Gastrocnemius medialis (tissue), 4 donors: ENCODE results near the gene RYR3. TPM values are rescaled to one million over a fixed set of nuclear protein-coding genes. Genes with fewer than 3 reads are reported as not detected.

Experiments used
- ATAC-seq, 2 donors: fragments of 150-250 bp; one replicate each; pipeline ENCODE4 v1.9.1; 2016
- DNase-seq, 2 donors: peaks; one replicate each; pipeline ENCODE4 v3.0.0-alpha.2; 2019
- H3K27ac ChIP-seq, 4 donors: fragments of 200-600 bp; sonication (generic); 1 replicate in 1 of 4; 2 replicates in 3 of 4; pipeline ENCODE4 v1.5.1; 2016 to 2018; ENCODE audit warnings: mild to moderate bottlenecking in 2 of 4, moderate library complexity in 1 of 4
- H3K27me3 ChIP-seq, 3 donors: fragments of 200-600 bp; sonication (generic) in 2 of 3; 1 replicate in 1 of 3; 2 replicates in 2 of 3; pipeline versions ENCODE4 v1.5.1 to v1.6.0; 2016 to 2019; ENCODE audit warnings: mild to moderate bottlenecking in 1 of 3, moderate library complexity in 1 of 3
- H3K36me3 ChIP-seq, 2 donors: fragments of 200-600 bp; sonication (generic) in 1 of 2; one replicate each; pipeline ENCODE4 v1.5.1; 2017 to 2018
- H3K4me1 ChIP-seq, 2 donors: fragments of 200-600 bp; sonication (generic) in 1 of 2; one replicate each; pipeline ENCODE4 v1.5.1; 2016 to 2017; ENCODE audit warnings: mild to moderate bottlenecking in 2 of 2
- H3K4me3 ChIP-seq, 4 donors: fragments of 200-600 bp; sonication (generic) in 3 of 4; 1 replicate in 1 of 4; 2 replicates in 3 of 4; pipeline ENCODE4 v1.5.1; 2016 to 2019; ENCODE audit warnings: mild to moderate bottlenecking in 2 of 4
- H3K9me3 ChIP-seq, 3 donors: fragments of 200-600 bp; sonication (generic) in 2 of 3; 1 replicate in 1 of 3; 2 replicates in 2 of 3; pipeline ENCODE4 v1.5.1; 2016 to 2019
- POLR2A ChIP-seq, 2 donors: fragments of 450-650 bp; IDR thresholded peaks; one replicate each; pipeline ENCODE4 v1.6.1; 2017; ENCODE audit warnings: antibody characterized with exemption in 2 of 2, mild to moderate bottlenecking in 2 of 2, moderate library complexity in 2 of 2
- in situ Hi-C, 4 donors: fragments of 200-750 bp; cut with MboI; loops; one replicate each; pipeline versions ENCODE4 v1.15.0 to v1.8.0; 2017; ENCODE audit warnings: low sequenced_read_pairs in 4 of 4
- intact Hi-C: fragments of 100-400 bp; cut with DNase I; formaldehyde crosslinking; loops from one replicate; pipeline ENCODE4 v1.15.1; 2023; ENCODE audit warnings: low total_unique reads
- total RNA-seq, 4 donors: library from RNA; depleted of rRNA; stranded (reverse); fragments of >200 nt; gene quantifications; one replicate each; pipeline versions ENCODE4 v1.1.0 to v1.2.3, GENCODE V29; 2016
- TF ChIP-seq, protein P1 (sequence below), 5 experiments: fragments of 450-650 bp in 3 of 5; fragments of 200-600 bp in 2 of 5; sonication (generic) in 2 of 5; IDR thresholded peaks in 4 of 5; conservative IDR thresholded peaks in 1 of 5; 1 replicate in 4 of 5; 2 replicates in 1 of 5; pipeline ENCODE4 v1.5.1; 2016 to 2019; ENCODE audit warnings: antibody characterized with exemption in 5 of 5, mild to moderate bottlenecking in 3 of 5, moderate library complexity in 3 of 5

Gene RYR3
- total RNA-seq, 4 donors from 2014 or later, result 7.6 to 30.9 (median 20.6) TPM

DNA sequence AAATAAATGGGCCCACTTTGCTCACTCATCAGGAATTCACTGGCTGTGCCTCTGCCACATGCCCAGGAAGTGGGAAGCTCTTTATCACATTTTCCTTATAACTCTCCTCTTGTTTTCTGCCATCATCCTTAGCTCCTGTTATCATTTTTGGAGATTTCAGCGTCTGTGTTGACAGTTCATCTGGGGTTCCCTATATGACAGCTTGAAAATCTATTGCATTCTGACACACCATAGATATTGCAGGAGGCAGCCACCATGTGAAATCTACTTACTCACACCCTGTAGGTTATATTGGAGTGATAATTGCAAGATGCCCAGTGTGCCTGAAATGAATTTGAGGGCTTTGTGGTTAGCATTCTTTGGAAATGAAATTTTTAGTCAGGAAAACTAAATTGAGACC, 132.9 kb downstream of the RYR3 start:
- Histone ChIP-seq H3K4me3 (no peak overlapping the region), H3K9me3 (no peaks in the 10 kb centered on the region), H3K27ac (no peak overlapping the region), H3K36me3 (no peaks in the 10 kb centered on the region), H3K27me3 (no peaks in the 10 kb centered on the region), H3K4me1 (no peaks in the 10 kb centered on the region)
- in situ Hi-C loops (no loop called here), intact Hi-C loops (no loop called here)
- DNase-seq (no peak), ATAC-seq (no peak)
- TF ChIP-seq, protein P1, sequence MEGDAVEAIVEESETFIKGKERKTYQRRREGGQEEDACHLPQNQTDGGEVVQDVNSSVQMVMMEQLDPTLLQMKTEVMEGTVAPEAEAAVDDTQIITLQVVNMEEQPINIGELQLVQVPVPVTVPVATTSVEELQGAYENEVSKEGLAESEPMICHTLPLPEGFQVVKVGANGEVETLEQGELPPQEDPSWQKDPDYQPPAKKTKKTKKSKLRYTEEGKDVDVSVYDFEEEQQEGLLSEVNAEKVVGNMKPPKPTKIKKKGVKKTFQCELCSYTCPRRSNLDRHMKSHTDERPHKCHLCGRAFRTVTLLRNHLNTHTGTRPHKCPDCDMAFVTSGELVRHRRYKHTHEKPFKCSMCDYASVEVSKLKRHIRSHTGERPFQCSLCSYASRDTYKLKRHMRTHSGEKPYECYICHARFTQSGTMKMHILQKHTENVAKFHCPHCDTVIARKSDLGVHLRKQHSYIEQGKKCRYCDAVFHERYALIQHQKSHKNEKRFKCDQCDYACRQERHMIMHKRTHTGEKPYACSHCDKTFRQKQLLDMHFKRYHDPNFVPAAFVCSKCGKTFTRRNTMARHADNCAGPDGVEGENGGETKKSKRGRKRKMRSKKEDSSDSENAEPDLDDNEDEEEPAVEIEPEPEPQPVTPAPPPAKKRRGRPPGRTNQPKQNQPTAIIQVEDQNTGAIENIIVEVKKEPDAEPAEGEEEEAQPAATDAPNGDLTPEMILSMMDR (IDR thresholded peaks at IDR 0.05 in 4 of 5, conservative IDR thresholded peaks at IDR 0.05 in 1 of 5), result no peak
- no peak for TF ChIP-seq POLR2A (IDR thresholded peaks at IDR 0.05)

DNA sequence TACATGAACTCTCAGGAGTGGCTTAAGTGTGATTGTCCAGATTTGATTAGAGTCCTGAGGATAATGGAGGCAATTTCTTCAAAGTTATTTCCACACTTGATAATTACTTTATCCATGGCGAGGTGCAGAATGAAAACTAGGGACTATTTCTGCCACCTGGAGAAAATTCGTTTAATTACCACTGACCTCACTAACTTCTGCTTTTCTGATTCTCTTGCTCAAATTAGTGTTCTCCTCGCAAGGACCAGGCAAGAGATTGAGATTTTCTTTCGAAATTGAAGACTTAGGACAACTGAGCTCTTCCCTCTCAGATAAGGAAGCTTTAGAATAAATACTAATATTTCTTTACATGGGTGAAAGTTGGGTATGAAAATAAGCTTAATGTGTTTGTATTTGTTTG, 135.2 kb downstream of the RYR3 start:
- DNase-seq, result no peak
- Histone ChIP-seq H3K27me3 (no peaks in the 10 kb centered on the region), H3K27ac (no peak overlapping the region), H3K4me1 (peaks cover 0 to 4% of the 10 kb centered on the region in 2 donors), H3K9me3 (no peaks in the 10 kb centered on the region), H3K4me3 (no peak overlapping the region), H3K36me3 (no peaks in the 10 kb centered on the region)
- TF ChIP-seq POLR2A (IDR thresholded peaks at IDR 0.05), result no peak
- TF ChIP-seq, protein P1 (IDR thresholded peaks at IDR 0.05 in 4 of 5, conservative IDR thresholded peaks at IDR 0.05 in 1 of 5), result no peak
- in situ Hi-C loops, result no loop called here
- intact Hi-C loops, result no loop called here
- no peak for ATAC-seq

- Histone ChIP-seq H3K36me3 (no peaks in the 10 kb centered on the region), H3K27ac (peak overlapping the region in 2 of 4 donors; percentile 4 to 12), H3K27me3 (no peaks in the 10 kb centered on the region), H3K4me3 (no peak overlapping the region), H3K4me1 (peaks cover 5 to 14% of the 10 kb centered on the region in 2 donors), H3K9me3 (no peaks in the 10 kb centered on the region)
- no peak for ATAC-seq
- in situ Hi-C loops (no loop called here), intact Hi-C loops (no loop called here)
- TF ChIP-seq, protein P1 (IDR thresholded peaks at IDR 0.05 in 4 of 5, conservative IDR thresholded peaks at IDR 0.05 in 1 of 5), result no peak
- TF ChIP-seq POLR2A (IDR thresholded peaks at IDR 0.05), result no peak
- DNase-seq, result no peak
Measured at GRCh38 chr15:33448151-33448550, 137.4 kb downstream of the RYR3 start.

DNA sequence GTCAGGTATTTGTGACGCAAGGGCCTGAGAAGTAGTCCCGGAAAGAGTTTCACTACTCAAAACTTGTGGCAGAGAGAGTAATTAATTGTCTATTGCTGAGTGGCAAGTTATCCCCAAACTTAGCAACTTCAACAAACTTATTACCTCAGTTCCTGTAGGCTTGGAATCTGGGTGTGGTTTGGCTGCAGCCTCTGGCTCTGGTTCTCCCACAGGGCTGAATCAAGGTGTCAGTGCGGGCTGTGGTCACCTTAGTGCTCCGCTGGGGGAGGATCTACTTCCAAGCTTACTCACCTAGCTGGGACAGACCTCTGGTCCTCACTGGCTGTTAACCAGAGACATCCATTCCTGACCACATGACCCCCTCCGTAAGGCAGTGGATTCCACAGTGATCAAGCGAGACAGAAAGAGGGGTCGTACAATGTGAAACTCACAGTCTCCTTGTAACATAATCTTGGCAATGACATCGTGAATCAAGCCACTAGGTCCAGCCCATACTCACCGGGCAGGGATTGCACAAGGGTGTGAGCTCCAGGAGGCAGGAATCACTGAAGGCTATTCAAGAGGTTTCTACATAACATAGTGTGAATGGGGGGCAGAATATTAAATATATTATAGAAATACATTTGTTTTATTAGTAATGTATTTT, 138.3 kb downstream of the RYR3 start:
- H3K36me3 ChIP-seq, result no peaks in the 10 kb centered on the region
- H3K27ac ChIP-seq, result no peak overlapping the region
- in situ Hi-C loops, result no loop called here
- intact Hi-C loops, result no loop called here
- no peak for TF ChIP-seq POLR2A (IDR thresholded peaks at IDR 0.05)
- no peaks in the 10 kb centered on the region for H3K9me3 ChIP-seq
- peak; percentile 30 to 66 for ATAC-seq
- no peak overlapping the region for H3K4me3 ChIP-seq
- H3K4me1 ChIP-seq, result peaks cover 5 to 14% of the 10 kb centered on the region in 2 donors
- DNase-seq, result no peak
- no peaks in the 10 kb centered on the region for H3K27me3 ChIP-seq

GRCh38 chr15:33449810-33450209, 139.0 kb downstream of the RYR3 start:
- Histone ChIP-seq H3K27me3 (no peaks in the 10 kb centered on the region), H3K27ac (no peak overlapping the region), H3K9me3 (no peaks in the 10 kb centered on the region), H3K4me1 (peaks cover 5 to 14% of the 10 kb centered on the region in 2 donors), H3K36me3 (no peaks in the 10 kb centered on the region), H3K4me3 (no peak overlapping the region)
- intact Hi-C loops, result no loop called here
- DNase-seq, result no peak
- in situ Hi-C loops, result no loop called here
- TF ChIP-seq, protein P1 (IDR thresholded peaks at IDR 0.05 in 4 of 5, conservative IDR thresholded peaks at IDR 0.05 in 1 of 5), result no peak
- TF ChIP-seq POLR2A (IDR thresholded peaks at IDR 0.05), result no peak
- no peak for ATAC-seq
